Measurements from ENCODE around the gene CREBL2. TPM values are rescaled to one million over a fixed set of nuclear protein-coding genes. Genes with fewer than 3 reads are reported as not detected.

Gene CREBL2
- total and polyA plus RNA-seq, 2 of the 13 experiments (the other 11 are each of a cell fraction or from before 2014, with no cell fraction given): 6.9 to 8.4 TPM

- TF ChIP-seq DMTF1 (CRISPR knock-in tag; IDR thresholded peaks at IDR 0.05) (no peak), ZBTB44 (CRISPR knock-in tag; IDR thresholded peaks at IDR 0.05) (no peak), HDAC1 (CRISPR knock-in tag; IDR thresholded peaks at IDR 0.05) (0 out of 2 replicates have a peak, but pooled peaks have one; percentile 24), BORCS8-MEF2B (CRISPR knock-in tag; IDR thresholded peaks at IDR 0.05) (0 out of 2 replicates have a peak, but pooled peaks have one; percentile 20), NCOR1 (IDR thresholded peaks at IDR 0.05; ENCODE audit: borderline replicate concordance, low read length) (peak; percentile 31; the same call in 1 of the 2 replicates), ZHX1 (CRISPR knock-in tag; IDR thresholded peaks at IDR 0.05; ENCODE audit: low read depth) (no peak), SALL1 (CRISPR knock-in tag; IDR thresholded peaks at IDR 0.05) (peak; percentile 71), ZNF687 (CRISPR knock-in tag; IDR thresholded peaks at IDR 0.05) (peak; percentile 28; the same call in 1 of the 2 replicates), ZNF772 (CRISPR knock-in tag; IDR thresholded peaks at IDR 0.05) (no peak), ZNF75D (CRISPR knock-in tag; IDR thresholded peaks at IDR 0.05; ENCODE audit: borderline replicate concordance) (no peak), CTCF (CRISPR knock-in tag; IDR thresholded peaks at IDR 0.05) (0 out of 2 replicates have a peak, but pooled peaks have one; percentile 10), HNF4A (CRISPR knock-in tag; IDR thresholded peaks at IDR 0.05) (peak; percentile 68), RXRA (CRISPR knock-in tag; IDR thresholded peaks at IDR 0.05) (peak; percentile 62; the same call in 1 of the 2 replicates), ZNF7 (CRISPR knock-in tag; IDR thresholded peaks at IDR 0.05) (peak; percentile 78), YEATS4 (CRISPR knock-in tag; IDR thresholded peaks at IDR 0.05; ENCODE audit: borderline replicate concordance) (no peak), MZF1 (CRISPR knock-in tag; IDR thresholded peaks at IDR 0.05; ENCODE audit: borderline replicate concordance) (no peak), ZNF562 (CRISPR knock-in tag; IDR thresholded peaks at IDR 0.05; ENCODE audit: borderline replicate concordance) (no peak)
Observed at GRCh38 chr12:12624498-12624992, 12.9 kb downstream of the CREBL2 start (continued).

Measured in HepG2 (cell line).